H9 (cell line): ENCODE measurements around the gene FKTN. TPM values are rescaled to one million over a fixed set of nuclear protein-coding genes. Genes with fewer than 3 reads are reported as not detected.

Experiments
- DNase-seq: peaks from one replicate; pipeline ENCODE4 v3.0.0-alpha.2; 2017
- H2AFZ ChIP-seq: one replicate; pipeline ENCODE4 v1.6.1; 2013; ENCODE audit warnings: mild to moderate bottlenecking, low read length, control low read depth, moderate library complexity
- H2AK5ac ChIP-seq: 2 replicates; pipeline ENCODE4 v1.6.1; 2013; ENCODE audit warnings: low read length, control low read depth, mixed read lengths; ENCODE audit not compliant: insufficient read length
- H2BK120ac ChIP-seq: one replicate; pipeline ENCODE4 v1.6.1; 2013; ENCODE audit warnings: low read depth, mild to moderate bottlenecking, low read length, control low read depth, inconsistent platforms; ENCODE audit not compliant: poor library complexity, severe bottlenecking
- H2BK12ac ChIP-seq: 2 replicates; pipeline ENCODE4 v1.6.1; 2013; ENCODE audit warnings: low read length, control low read depth, mixed read lengths, low read depth; ENCODE audit not compliant: insufficient read length
- H2BK15ac ChIP-seq: 2 replicates; pipeline ENCODE4 v1.6.1; 2013; ENCODE audit warnings: low read depth, low read length, control low read depth
- H2BK20ac ChIP-seq: one replicate; pipeline ENCODE4 v1.6.1; 2013; ENCODE audit warnings: low read depth, mild to moderate bottlenecking, low read length, control low read depth, inconsistent platforms; ENCODE audit not compliant: poor library complexity, severe bottlenecking
- H2BK5ac ChIP-seq: 2 replicates; pipeline ENCODE4 v1.6.1; 2013; ENCODE audit warnings: low read length, control low read depth, mixed read lengths; ENCODE audit not compliant: insufficient read length
- H3K14ac ChIP-seq: 2 replicates; pipeline ENCODE4 v1.6.1; 2013; ENCODE audit warnings: low read length, control low read depth; ENCODE audit not compliant: insufficient read depth
- H3K18ac ChIP-seq: 2 replicates; pipeline ENCODE4 v1.6.1; 2013; ENCODE audit warnings: low read depth, mild to moderate bottlenecking, mixed read lengths, low read length, control low read depth; ENCODE audit not compliant: insufficient read length
- H3K23ac ChIP-seq: 2 replicates; pipeline ENCODE4 v1.6.1; 2013; ENCODE audit warnings: low read length, control low read depth, mixed read lengths, low read depth; ENCODE audit not compliant: insufficient read length
- H3K23me2 ChIP-seq: 2 replicates; pipeline ENCODE4 v1.6.1; 2013; ENCODE audit warnings: low read depth, mild to moderate bottlenecking, mixed read lengths, low read length, control low read depth; ENCODE audit not compliant: insufficient read length, poor library complexity, severe bottlenecking
- H3K27ac ChIP-seq: 2 replicates; pipeline ENCODE4 v1.5.1; 2013; ENCODE audit warnings: low read length, control low read depth, mixed read lengths, low read depth; ENCODE audit not compliant: insufficient read length
- H3K27me3 ChIP-seq: 2 replicates; pipeline ENCODE4 v1.6.1; 2013; ENCODE audit warnings: low read length, control low read depth, inconsistent platforms; ENCODE audit not compliant: insufficient read depth
- H3K4ac ChIP-seq: 2 replicates; pipeline ENCODE4 v1.6.1; 2013; ENCODE audit warnings: low read depth, mild to moderate bottlenecking, control low read depth, inconsistent platforms, low read length, moderate library complexity
- H3K4me1 ChIP-seq: 2 replicates; pipeline ENCODE4 v1.6.1; 2013; ENCODE audit warnings: low read length, control low read depth, inconsistent platforms; ENCODE audit not compliant: insufficient read depth
- H3K4me2 ChIP-seq: 2 replicates; pipeline ENCODE4 v1.6.1; 2013; ENCODE audit warnings: low read length, control low read depth, mixed read lengths; ENCODE audit not compliant: insufficient read length, insufficient read depth
- H3K56ac ChIP-seq: 2 replicates; pipeline ENCODE4 v1.6.1; 2013; ENCODE audit warnings: low read depth, mild to moderate bottlenecking, mixed read lengths, low read length, control low read depth; ENCODE audit not compliant: insufficient read length
- H3K79me1 ChIP-seq: 2 replicates; pipeline ENCODE4 v1.6.1; 2013; ENCODE audit warnings: low read depth, mild to moderate bottlenecking, moderate library complexity, low read length, control low read depth, inconsistent platforms; ENCODE audit not compliant: insufficient read depth, poor library complexity, severe bottlenecking
- H3K79me2 ChIP-seq: 2 replicates; pipeline ENCODE4 v1.6.1; 2013; ENCODE audit warnings: low read length, control low read depth, inconsistent platforms; ENCODE audit not compliant: insufficient read depth
- H3K9ac ChIP-seq: 2 replicates; pipeline ENCODE4 v1.6.1; 2013; ENCODE audit warnings: low read length, control low read depth, mixed read lengths; ENCODE audit not compliant: insufficient read length; ENCODE audit errors: extremely low read depth
- H3K9me3 ChIP-seq: one replicate; pipeline ENCODE4 v1.6.1; 2013; ENCODE audit warnings: low read depth, low read length, inconsistent platforms; ENCODE audit not compliant: control insufficient read depth
- H3T11ph ChIP-seq: one replicate; pipeline ENCODE4 v1.6.1; 2013; ENCODE audit warnings: mild to moderate bottlenecking, low read length, control low read depth, inconsistent platforms
- H4K20me1 ChIP-seq: one replicate; pipeline ENCODE4 v1.6.1; 2013; ENCODE audit not compliant: control insufficient read depth, insufficient read length, insufficient read depth
- H4K5ac ChIP-seq: 2 replicates; pipeline ENCODE4 v1.6.1; 2013; ENCODE audit warnings: low read depth, mild to moderate bottlenecking, mixed read lengths, low read length, control low read depth; ENCODE audit not compliant: insufficient read length
- H4K8ac ChIP-seq: replicated peaks from 2 replicates; pipeline ENCODE4 v1.6.1; 2013; ENCODE audit warnings: low read length, control low read depth, mixed read lengths, low read depth; ENCODE audit not compliant: insufficient read length
- H4K91ac ChIP-seq: 2 replicates; pipeline ENCODE4 v1.6.1; 2013; ENCODE audit warnings: low read depth, mild to moderate bottlenecking, moderate library complexity, mixed read lengths, low read length, control low read depth; ENCODE audit not compliant: insufficient read length
- H3K27ac Mint-ChIP-seq, 3 experiments: 2 replicates in 2 of 3; 3 replicates in 1 of 3; pipeline ENCODE4 v1.8.0; 2020 to 2021; ENCODE audit warnings: mixed read lengths in 3 of 3, mild to moderate bottlenecking in 1 of 3, moderate library complexity in 1 of 3
- H3K27me3 Mint-ChIP-seq: 2 replicates; pipeline ENCODE4 v1.8.0; 2021; ENCODE audit warnings: low read depth, mild to moderate bottlenecking, moderate library complexity, mixed read lengths
- H3K36me3 Mint-ChIP-seq, 3 experiments: 2 replicates in 2 of 3; 3 replicates in 1 of 3; pipeline ENCODE4 v1.8.0; 2020 to 2021; ENCODE audit warnings: low read depth in 3 of 3, mixed read lengths in 3 of 3; ENCODE audit not compliant: insufficient read depth in 1 of 3
- H3K4me1 Mint-ChIP-seq, 2 experiments: 2 replicates each; pipeline ENCODE4 v1.8.0; 2020; ENCODE audit warnings: mixed read lengths in 2 of 2
- H3K4me3 Mint-ChIP-seq, 2 experiments: 2 replicates in 1 of 2; 3 replicates in 1 of 2; pipeline ENCODE4 v1.8.0; 2020 to 2021; ENCODE audit warnings: mild to moderate bottlenecking in 2 of 2, mixed read lengths in 2 of 2, moderate library complexity in 1 of 2
- H3K9me3 Mint-ChIP-seq, 2 experiments: 2 replicates in 1 of 2; 3 replicates in 1 of 2; pipeline ENCODE4 v1.8.0; 2020; ENCODE audit warnings: mild to moderate bottlenecking in 2 of 2, mixed read lengths in 2 of 2, moderate library complexity in 1 of 2
- CTCF ChIP-seq: fragments of 200-600 bp; sonication (generic); conservative IDR thresholded peaks from 3 replicates; pipeline ENCODE4 v1.8.0; 2021; ENCODE audit warnings: antibody characterized with exemption, mild to moderate bottlenecking
- WGBS: extraction: QIAGEN DNeasy Blood & Tissue Kit; methylation state at CpG from one replicate; pipeline ENCODE4 v1.1.7; 2013; ENCODE audit warnings: missing lambda C conversion rate, low lambda C conversion rate, mixed read lengths; ENCODE audit not compliant: insufficient read length; ENCODE audit errors: extremely low coverage; 5-methylcytosine and 5-hydroxymethylcytosine counted together
- total RNA-seq: library from RNA; stranded (reverse); gene quantifications from 2 replicates; pipeline ENCODE4 v1.2.1, GENCODE V29; 2021

The FKTN gene
- total RNA-seq, 1 experiment from 2014 or later: 14.3 TPM

- H2BK12ac ChIP-seq: no peak overlapping the region
- H3K9ac ChIP-seq: no peak overlapping the region
- H2BK20ac ChIP-seq: no peak overlapping the region
- no peak overlapping the region for H3K27ac Mint-ChIP-seq
- H3K4ac ChIP-seq: no peak overlapping the region
- no peak overlapping the region for H3K23ac ChIP-seq
- no peak overlapping the region for H3K18ac ChIP-seq
- H2BK120ac ChIP-seq: no peak overlapping the region
- no peaks in the 10 kb centered on the region for H3K4me1 Mint-ChIP-seq
- H3K36me3 Mint-ChIP-seq: peaks cover 11 to 14% (median 12%) of the 10 kb centered on the region in 3 experiments; a peak in 6 of 7 replicates
- no peaks in the 10 kb centered on the region for H3K27me3 Mint-ChIP-seq
- TF ChIP-seq CTCF: no peak
- no peak overlapping the region for H3K4me2 ChIP-seq
- no peaks in the 10 kb centered on the region for H3K9me3 ChIP-seq
- H3K79me1 ChIP-seq: no peaks in the 10 kb centered on the region
- H2AFZ ChIP-seq: no peak overlapping the region
- H4K5ac ChIP-seq: no peak overlapping the region
- H3K23me2 ChIP-seq: no peaks in the 10 kb centered on the region
- H4K91ac ChIP-seq: no peak overlapping the region
- no peak overlapping the region for H2BK15ac ChIP-seq
- no peak for DNase-seq
- no peak overlapping the region for H2BK5ac ChIP-seq
- H3K4me3 Mint-ChIP-seq: no peak overlapping the region
- WGBS: no CpG with 5 or more reads among the region's 3 CpGs
- H3K56ac ChIP-seq: no peak overlapping the region
- H4K8ac ChIP-seq: no peak overlapping the region
- H3K79me2 ChIP-seq: no peaks in the 10 kb centered on the region
- no peaks in the 10 kb centered on the region for H3K27me3 ChIP-seq
- H3K14ac ChIP-seq: no peak overlapping the region
- no peak overlapping the region for H3K27ac ChIP-seq
- H4K20me1 ChIP-seq: no peaks in the 10 kb centered on the region
- H3T11ph ChIP-seq: no peak overlapping the region
- H3K4me1 ChIP-seq: no peaks in the 10 kb centered on the region
- H2AK5ac ChIP-seq: no peak overlapping the region
- peaks cover 2 to 3% of the 10 kb centered on the region in 2 experiments; a peak in 3 of 5 replicates for H3K9me3 Mint-ChIP-seq
Measured at GRCh38 chr9:105541838-105542237, 16.1 kb upstream of the FKTN start.
